ENCODE data around the gene NPLOC4.
A peak's percentile ranks its signal among the peaks of the same experiment; 100 is the strongest.
"Not testable (repeated sequence)": the region's sequence is repeated elsewhere in the genome, so short reads cannot be mapped to it uniquely, and the experiment has no call there.

DNA sequence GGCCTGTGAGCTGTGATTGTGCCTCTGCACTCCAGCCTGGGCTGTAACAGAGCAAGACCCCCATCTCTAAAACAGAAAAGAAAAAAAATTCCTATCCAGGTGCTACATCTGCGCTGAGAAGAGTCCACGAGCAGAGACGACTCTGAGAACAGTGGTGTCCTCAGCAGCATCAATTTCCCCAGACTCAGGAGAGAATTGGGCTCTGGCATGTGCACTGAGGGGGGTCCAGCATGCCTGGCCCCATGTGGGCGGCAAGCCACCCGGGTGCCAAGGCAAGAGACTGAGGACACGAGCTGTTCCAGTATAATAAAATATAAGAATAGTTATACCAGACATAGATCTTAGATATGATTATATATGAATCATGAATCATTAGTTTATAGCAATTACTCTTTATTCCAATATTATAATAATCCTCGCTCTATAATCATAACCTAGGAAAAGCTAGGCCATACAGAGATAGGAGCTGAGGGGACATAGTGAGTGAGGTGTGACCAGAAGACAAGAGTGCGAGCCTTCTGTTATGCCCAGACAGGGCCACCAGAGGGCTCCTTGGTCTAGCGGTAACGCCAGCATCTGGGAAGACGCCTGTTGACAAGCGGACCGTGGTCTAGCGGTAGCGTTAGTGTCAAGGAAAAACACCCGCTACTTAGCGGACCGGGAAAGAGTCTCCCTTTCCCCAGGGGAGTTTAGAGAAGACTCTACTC, 38.8 kb upstream of the NPLOC4 start:
- TF ChIP-seq, protein P1, sequence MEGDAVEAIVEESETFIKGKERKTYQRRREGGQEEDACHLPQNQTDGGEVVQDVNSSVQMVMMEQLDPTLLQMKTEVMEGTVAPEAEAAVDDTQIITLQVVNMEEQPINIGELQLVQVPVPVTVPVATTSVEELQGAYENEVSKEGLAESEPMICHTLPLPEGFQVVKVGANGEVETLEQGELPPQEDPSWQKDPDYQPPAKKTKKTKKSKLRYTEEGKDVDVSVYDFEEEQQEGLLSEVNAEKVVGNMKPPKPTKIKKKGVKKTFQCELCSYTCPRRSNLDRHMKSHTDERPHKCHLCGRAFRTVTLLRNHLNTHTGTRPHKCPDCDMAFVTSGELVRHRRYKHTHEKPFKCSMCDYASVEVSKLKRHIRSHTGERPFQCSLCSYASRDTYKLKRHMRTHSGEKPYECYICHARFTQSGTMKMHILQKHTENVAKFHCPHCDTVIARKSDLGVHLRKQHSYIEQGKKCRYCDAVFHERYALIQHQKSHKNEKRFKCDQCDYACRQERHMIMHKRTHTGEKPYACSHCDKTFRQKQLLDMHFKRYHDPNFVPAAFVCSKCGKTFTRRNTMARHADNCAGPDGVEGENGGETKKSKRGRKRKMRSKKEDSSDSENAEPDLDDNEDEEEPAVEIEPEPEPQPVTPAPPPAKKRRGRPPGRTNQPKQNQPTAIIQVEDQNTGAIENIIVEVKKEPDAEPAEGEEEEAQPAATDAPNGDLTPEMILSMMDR (IDR thresholded peaks at IDR 0.05; ENCODE audit: borderline replicate concordance, extremely low read depth, low read length, poor library complexity, severe bottlenecking) = peak; percentile 50
- TF ChIP-seq EZH2 (IDR thresholded peaks at IDR 0.05; ENCODE audit: borderline replicate concordance, low read depth, low read length, severe bottlenecking) = not testable (repeated sequence)

Measured in DND-41 (cell line).